GM21825 (cell line): ENCODE data around the gene NAV2.
A peak's percentile ranks its signal among the peaks of the same experiment; 100 is the strongest.

Source experiments
- ATAC-seq: cut with Tn5 transposase; IDR thresholded peaks from one replicate; pipeline ENCODE4 v1.9.1; 2021; ENCODE audit warnings: mild to moderate bottlenecking, moderate library complexity; ENCODE audit not compliant: unreplicated experiment

NAV2 gene

DNA sequence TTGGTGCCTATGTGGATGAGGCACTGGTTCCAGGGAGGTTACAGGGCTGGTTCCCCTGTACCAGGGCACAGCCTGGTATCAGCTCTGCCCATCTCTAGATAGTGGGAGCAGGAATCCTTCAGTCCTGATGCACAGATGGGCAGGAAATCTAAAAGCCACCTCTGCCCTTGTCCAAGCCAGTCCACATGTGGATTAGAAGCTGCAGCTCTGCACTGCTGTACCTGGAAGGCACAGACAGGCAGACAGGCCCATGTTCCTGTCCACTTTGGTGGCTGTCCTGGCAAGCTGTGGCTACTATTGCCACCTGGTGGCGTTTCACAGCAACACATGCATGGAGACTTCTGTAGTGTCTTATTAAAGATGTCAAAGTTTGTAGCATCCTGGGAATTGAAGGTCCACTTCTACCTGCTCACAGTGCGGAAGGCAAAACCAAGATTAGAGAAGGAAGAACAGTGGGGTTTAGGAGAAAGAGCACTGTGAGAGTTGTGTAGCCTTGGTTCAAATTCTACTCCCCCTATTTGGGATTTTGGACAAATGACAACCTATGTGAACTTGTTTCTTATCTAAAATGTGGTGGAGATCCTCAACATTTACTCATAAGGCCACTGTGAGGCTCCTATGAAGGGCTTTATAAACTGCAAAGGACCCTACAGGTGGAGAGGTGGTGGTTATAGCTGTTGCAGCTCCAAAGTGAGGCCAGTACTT lies 30.1 kb downstream of the NAV2 start:
- ATAC-seq = peak; percentile 73

- no peak for ATAC-seq
These were observed 31.0 kb downstream of the NAV2 start for GRCh38 chr11:19743622-19744021.

GRCh38 chr11:19744130-19744529 lies 31.5 kb downstream of the NAV2 start:
- no peak for ATAC-seq

DNA sequence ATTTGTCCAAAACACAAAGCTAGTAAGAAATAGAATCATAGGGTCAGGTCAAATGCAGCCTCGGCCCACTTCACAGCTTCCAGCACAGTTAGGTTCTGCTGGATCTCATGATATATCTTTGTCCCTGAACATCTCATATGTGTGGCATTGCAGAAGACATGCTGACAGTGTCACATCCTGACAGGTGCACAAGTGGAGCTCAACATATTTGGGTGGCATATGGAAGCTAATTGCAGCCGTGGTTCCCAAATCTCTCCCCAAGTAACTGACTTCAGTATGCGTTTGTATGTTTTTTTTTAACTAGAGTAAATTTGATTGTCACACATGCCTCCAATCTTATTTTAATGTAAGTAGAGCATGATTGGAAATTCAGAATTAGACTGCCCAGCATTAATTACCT lies 33.4 kb downstream of the NAV2 start:
- no peak for ATAC-seq

DNA sequence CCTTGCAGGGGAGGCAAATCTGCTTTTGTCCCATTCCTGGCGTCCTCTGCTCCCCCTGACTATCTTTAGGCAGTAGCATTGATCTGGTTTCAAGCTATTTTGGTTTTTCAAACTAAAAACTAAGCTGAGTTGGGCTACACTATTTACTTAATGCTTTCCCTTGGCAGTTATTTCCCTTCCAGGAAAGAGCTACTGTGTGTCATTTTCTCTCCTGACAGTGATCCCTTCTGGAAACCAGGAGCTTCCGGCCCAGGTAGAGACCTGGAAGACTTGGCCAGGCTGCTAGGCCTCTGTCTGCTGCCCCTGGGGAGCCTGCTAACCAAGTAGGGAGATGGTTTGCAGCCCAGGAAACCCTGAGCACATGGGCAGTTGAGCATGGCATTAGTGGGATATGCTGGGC lies 35.0 kb downstream of the NAV2 start:
- no peak for ATAC-seq

DNA sequence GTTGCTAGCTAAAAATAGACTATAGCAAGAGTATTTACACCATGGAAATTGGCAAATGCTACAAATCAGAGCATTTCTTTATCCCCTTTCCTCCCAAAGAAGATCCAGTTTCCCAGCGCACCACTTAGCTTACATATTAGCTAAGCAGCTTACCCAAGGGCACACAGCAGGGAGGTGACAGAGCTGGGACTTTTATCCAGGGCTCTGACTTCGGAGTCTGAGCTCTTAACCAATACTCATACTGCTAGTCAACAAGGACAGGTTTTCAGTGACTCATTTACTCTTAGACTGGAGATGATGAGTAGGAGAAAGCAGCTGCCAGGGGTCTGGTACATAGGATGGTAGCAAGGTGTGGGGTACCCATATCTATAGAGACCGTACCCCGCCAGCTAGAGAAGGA lies 38.4 kb downstream of the NAV2 start:
- ATAC-seq = no peak

DNA sequence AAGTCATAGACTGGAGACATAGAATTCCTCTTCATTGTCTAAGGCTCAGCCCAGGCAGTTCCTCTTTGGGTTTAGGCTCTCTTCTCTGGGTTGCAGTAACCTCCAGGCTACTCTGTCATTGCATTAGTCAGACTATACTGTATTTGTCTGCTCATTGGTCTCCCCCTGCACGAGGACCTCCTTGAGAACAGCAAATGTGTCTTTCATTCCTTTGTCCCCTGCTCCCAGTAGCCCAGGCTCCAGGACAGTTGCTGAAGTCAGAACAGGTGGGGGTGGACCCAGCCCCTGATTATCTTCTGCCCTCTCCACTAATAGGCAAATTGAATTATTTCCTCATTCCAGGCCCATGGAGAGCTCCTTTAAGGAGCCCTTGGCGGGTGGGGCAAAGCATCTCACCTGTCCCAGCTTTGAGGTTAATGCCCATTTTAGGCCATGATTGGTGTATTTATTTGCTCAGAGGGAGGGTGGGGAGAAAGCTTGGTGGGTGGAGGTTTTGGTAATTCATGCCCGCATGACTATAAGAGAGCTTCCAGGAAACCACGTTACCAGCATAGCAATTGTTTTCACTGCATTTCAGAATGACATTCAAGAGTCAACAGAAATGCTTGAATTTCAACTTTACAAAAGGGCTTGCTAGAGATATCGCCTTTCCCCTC lies 40.9 kb downstream of the NAV2 start:
- no peak for ATAC-seq

GRCh38 chr11:19756675-19757475 lies 44.2 kb downstream of the NAV2 start:
- no peak for ATAC-seq

DNA sequence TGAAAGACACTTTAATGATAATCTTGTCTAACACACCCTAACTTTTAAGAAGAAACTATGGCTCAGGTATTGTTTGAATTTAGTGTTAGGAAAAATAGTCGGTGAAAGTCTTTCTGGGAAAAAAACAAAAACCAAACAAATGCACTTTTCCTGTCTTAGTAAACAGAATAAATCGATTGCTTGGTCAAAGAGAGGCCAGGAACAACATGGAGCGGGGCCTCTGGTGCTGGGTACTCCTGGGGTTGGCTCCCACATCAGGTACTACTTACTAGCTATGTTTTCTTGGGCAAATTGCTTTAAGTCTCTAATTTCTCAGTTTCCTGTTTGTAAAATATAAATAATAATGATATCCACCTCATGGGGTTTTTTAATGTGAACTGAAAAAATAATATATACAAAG lies 46.8 kb downstream of the NAV2 start:
- ATAC-seq = no peak

DNA sequence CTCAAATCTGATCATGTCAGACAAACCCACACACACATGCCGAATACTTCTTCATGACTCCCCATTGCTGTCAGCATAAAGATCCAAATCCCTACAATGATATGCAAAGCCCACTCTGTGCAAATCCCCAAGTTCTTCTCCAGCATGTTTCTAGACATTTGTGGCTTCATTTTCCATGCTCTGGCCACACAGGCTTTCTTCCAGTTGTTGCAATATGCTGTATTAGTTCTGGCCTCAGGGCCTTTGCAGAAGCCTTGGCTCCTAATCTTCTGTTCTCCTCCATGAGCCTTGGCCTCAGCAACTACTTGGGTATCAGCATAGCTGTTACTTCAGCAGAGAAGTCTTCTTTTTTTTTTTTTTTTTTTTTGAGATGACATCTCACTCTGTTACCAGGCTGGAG lies 49.6 kb downstream of the NAV2 start:
- no peak for ATAC-seq

GRCh38 chr11:19763330-19763729 lies 50.7 kb downstream of the NAV2 start:
- no peak for ATAC-seq

GRCh38 chr11:19766206-19766605 lies 53.6 kb downstream of the NAV2 start:
- no peak for ATAC-seq

DNA sequence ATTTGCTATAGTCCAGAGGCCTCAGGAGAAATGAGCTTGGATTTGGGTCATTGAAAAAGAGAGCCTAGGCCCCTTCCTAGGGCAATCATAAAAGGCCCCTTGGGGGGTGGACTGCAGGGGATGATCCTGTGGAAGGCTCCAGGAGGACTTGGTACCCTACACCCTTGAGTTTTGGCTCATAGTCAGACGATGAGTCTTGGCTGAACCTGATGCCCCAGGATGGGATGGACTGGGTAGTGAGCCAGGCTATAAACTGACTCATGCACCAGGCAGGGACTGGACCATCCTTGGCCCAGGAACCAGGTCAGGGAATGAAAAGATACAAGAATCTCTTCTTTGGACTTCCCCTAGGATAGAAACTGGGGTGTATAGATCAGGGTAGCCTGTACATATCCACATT lies 54.2 kb downstream of the NAV2 start:
- no peak for ATAC-seq

GRCh38 chr11:19767627-19768151 lies 55.1 kb downstream of the NAV2 start:
- no peak for ATAC-seq

- ATAC-seq = no peak
These were observed 55.6 kb downstream of the NAV2 start for GRCh38 chr11:19768197-19768596.

DNA sequence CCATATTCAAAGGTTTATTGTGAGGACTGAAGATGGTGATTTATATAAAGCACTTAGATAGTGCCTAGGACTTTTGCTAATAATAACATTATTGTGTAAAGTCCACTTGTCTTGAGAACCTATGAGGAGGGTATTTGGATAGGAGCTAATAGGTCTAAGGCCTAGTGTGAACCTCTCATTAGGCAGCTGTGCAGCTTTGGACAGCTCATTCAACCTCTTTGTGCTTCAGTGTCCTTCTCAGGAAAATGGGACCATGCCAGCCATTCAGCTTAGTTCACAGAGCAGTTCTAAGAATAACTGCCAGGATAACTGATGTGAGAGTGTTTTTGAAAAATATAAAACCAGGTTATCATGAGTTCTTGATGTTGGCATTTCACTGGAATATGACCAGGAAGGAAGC lies 56.2 kb downstream of the NAV2 start:
- no peak for ATAC-seq

DNA sequence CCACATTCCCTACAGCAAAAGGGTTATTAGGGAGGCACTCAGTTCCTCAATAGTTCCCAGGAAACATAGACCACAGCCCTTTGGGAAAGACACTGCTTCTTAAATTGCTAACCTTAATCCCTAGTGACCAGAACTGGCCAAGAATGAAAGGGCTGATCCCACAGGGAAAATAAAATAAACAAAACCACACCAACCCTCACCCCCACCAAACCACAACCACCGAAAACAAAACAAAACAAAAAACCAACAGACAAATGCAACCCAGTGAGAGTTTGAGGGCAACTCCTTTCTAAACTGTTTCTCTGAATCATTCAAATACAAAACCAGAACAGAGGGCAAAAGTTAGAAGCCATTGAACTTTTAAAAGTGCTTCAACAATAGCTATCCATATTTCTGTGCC lies 57.2 kb downstream of the NAV2 start:
- ATAC-seq = no peak

DNA sequence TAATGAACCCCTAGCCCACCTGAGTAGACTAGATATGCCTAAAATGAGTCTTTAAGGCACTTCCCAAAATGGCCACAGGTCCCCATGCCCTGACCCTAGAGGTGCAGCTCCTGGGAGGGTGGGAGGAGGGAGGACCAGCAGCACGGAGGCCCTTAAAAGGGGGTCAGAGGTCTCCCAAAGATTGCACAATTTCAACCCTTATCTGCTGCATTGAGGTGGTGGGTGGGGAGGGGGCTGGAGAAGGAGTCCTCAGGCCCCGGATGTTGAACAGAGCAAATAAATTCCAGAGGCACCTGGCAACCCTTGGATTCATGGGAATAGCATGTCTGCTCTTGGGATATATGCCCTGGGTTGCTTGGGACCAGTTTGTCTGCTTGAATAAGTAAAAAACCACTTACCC lies 57.6 kb downstream of the NAV2 start:
- no peak for ATAC-seq

GRCh38 chr11:19771463-19771862 lies 58.8 kb downstream of the NAV2 start:
- ATAC-seq = no peak

DNA sequence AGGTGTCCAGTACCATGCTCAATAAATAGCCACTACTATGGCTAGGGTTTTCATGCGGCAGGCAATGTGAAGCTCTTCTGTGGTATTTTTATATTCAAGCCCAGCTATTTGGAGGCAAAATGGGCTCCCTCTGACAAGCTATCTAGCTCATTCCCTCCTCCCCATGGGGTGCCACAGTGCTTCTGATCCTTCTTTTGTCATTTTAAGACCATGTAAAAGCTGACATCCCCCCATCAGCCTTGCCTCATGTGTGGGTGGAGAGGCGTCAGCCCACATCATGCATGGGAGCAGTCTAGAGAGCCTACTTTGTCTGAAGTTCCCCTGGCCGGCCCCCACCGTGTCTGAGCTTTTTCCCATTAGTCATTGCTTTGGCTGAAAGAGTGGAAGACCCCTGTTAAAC lies 59.8 kb downstream of the NAV2 start:
- ATAC-seq = no peak

GRCh38 chr11:19774329-19774728 lies 61.7 kb downstream of the NAV2 start:
- ATAC-seq = no peak
